Measurements from ENCODE around the gene ADGRB3.

The ADGRB3 gene

GRCh38 chr6:68776354-68776753, 141.3 kb downstream of the ADGRB3 start:
- Histone ChIP-seq H3K4me2 (ENCODE audit: low read length) (no peak overlapping the region), H2AFZ (ENCODE audit: low read length) (no peak overlapping the region), H4K20me1 (ENCODE audit: insufficient read depth, low read length) (no peaks in the 10 kb centered on the region), H3K4me1 (ENCODE audit: insufficient read depth, low read length, severe bottlenecking) (no peaks in the 10 kb centered on the region), H3K4me3 (ENCODE audit: low read depth, low read length, poor library complexity, severe bottlenecking) (no peak overlapping the region), H3K27me3 (ENCODE audit: insufficient read depth, low read length) (no peaks in the 10 kb centered on the region), H3K9me3 (ENCODE audit: low read length) (no peaks in the 10 kb centered on the region), H3K27ac (ENCODE audit: low read depth, low read length, poor library complexity, severe bottlenecking) (no peak overlapping the region), H3K9ac (ENCODE audit: low read length) (no peak overlapping the region), H3K36me3 (ENCODE audit: insufficient read depth, low read length) (no peaks in the 10 kb centered on the region), H3F3A (ENCODE audit: insufficient read depth, low read length) (no peaks in the 10 kb centered on the region), H3K79me2 (ENCODE audit: insufficient read depth, low read length) (no peaks in the 10 kb centered on the region), H3K9me2 (ENCODE audit: low read depth, low read length) (no peaks in the 10 kb centered on the region)
- no peak for TF ChIP-seq CTCF (IDR thresholded peaks at IDR 0.05; ENCODE audit: low read length)
- TF ChIP-seq EZH2 (IDR thresholded peaks at IDR 0.05; ENCODE audit: borderline replicate concordance, low read length), result no peak

- Histone ChIP-seq H3K27ac (ENCODE audit: low read depth, low read length, poor library complexity, severe bottlenecking) (no peak overlapping the region), H3K9me3 (ENCODE audit: low read length) (no peaks in the 10 kb centered on the region), H3K36me3 (ENCODE audit: insufficient read depth, low read length) (no peaks in the 10 kb centered on the region), H2AFZ (ENCODE audit: low read length) (no peak overlapping the region), H3K27me3 (ENCODE audit: insufficient read depth, low read length) (no peaks in the 10 kb centered on the region), H3K4me1 (ENCODE audit: insufficient read depth, low read length, severe bottlenecking) (no peaks in the 10 kb centered on the region), H3K4me3 (ENCODE audit: low read depth, low read length, poor library complexity, severe bottlenecking) (no peak overlapping the region), H3K79me2 (ENCODE audit: insufficient read depth, low read length) (no peaks in the 10 kb centered on the region), H3K4me2 (ENCODE audit: low read length) (no peak overlapping the region), H4K20me1 (ENCODE audit: insufficient read depth, low read length) (no peaks in the 10 kb centered on the region), H3K9ac (ENCODE audit: low read length) (no peak overlapping the region), H3F3A (ENCODE audit: insufficient read depth, low read length) (no peaks in the 10 kb centered on the region), H3K9me2 (ENCODE audit: low read depth, low read length) (no peaks in the 10 kb centered on the region)
- TF ChIP-seq EZH2 (IDR thresholded peaks at IDR 0.05; ENCODE audit: borderline replicate concordance, low read length) (no peak), CTCF (IDR thresholded peaks at IDR 0.05; ENCODE audit: low read length) (no peak)
These were observed 142.9 kb downstream of the ADGRB3 start for GRCh38 chr6:68777956-68778355.

DNA sequence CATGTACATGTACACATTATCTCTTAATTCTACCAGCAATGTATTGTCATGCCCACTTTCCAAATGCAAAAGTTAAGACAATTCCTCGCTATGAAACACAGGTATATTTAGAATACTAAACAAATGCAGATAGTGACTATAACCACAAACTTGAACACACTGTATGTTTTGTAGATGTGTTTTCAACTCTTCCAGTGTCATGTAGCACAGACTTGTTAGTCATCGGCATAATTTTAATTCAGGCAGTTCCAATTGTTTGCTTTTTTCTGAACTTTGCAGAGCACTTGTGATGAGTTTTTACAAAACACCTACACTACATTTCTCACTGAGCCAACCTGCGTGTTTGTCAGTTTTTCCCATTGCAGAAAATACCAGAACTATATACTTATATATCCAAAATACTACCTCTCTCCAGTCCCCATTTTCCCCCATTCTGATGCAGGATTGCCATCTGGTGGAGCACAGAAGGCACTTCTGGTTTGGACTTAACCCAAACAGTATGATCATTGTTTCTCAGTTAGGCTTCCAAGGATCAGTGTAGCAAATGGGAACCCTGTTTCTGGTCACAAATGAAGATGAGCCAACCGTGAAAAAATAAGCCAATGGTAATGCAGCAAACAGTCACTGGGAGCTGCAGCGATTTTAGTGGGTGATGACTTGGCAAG, 143.4 kb downstream of the ADGRB3 start:
- Histone ChIP-seq H3K9ac (ENCODE audit: low read length) (no peak overlapping the region), H3K79me2 (ENCODE audit: insufficient read depth, low read length) (no peaks in the 10 kb centered on the region), H3F3A (ENCODE audit: insufficient read depth, low read length) (no peaks in the 10 kb centered on the region), H3K27me3 (ENCODE audit: insufficient read depth, low read length) (no peaks in the 10 kb centered on the region), H3K9me2 (ENCODE audit: low read depth, low read length) (no peaks in the 10 kb centered on the region), H3K4me3 (ENCODE audit: low read depth, low read length, poor library complexity, severe bottlenecking) (no peak overlapping the region), H3K4me1 (ENCODE audit: insufficient read depth, low read length, severe bottlenecking) (no peaks in the 10 kb centered on the region), H4K20me1 (ENCODE audit: insufficient read depth, low read length) (no peaks in the 10 kb centered on the region), H3K9me3 (ENCODE audit: low read length) (no peaks in the 10 kb centered on the region), H3K4me2 (ENCODE audit: low read length) (no peak overlapping the region), H3K27ac (ENCODE audit: low read depth, low read length, poor library complexity, severe bottlenecking) (no peak overlapping the region), H3K36me3 (ENCODE audit: insufficient read depth, low read length) (no peaks in the 10 kb centered on the region), H2AFZ (ENCODE audit: low read length) (no peak overlapping the region)
- TF ChIP-seq CTCF (IDR thresholded peaks at IDR 0.05; ENCODE audit: low read length) (peak; percentile 53; the same call in 1 of the 2 replicates), EZH2 (IDR thresholded peaks at IDR 0.05; ENCODE audit: borderline replicate concordance, low read length) (no peak)
